ENCODE results near the gene MAFG. TPM values are rescaled to one million over a fixed set of nuclear protein-coding genes. Genes with fewer than 3 reads are reported as not detected.

The MAFG gene
- total RNA-seq, 4 donors from 2014 or later, result 37.1 to 65.5 (median 51.9) TPM

- intact Hi-C loops (cut with DNase I; ENCODE audit: low total_unique reads) (loop anchor here (5.0 kb wide), 1 partner anchor 69 kb away; the partner anchor contains the start of gene ARHGDIA), in situ Hi-C loops (cut with MboI; ENCODE audit: low sequenced_read_pairs in 4 of 4) (no loop called here)
- peak overlapping the region; percentile 90 to 98 (median 94) for H3K27ac ChIP-seq
- H3K27me3 ChIP-seq, result no peaks in the 10 kb centered on the region
- no peak for TF ChIP-seq POLR2A (IDR thresholded peaks at IDR 0.05)
- TF ChIP-seq CTCF (IDR thresholded peaks at IDR 0.05 in 4 of 5, conservative IDR thresholded peaks at IDR 0.05 in 1 of 5), result peak in 2 of 5 experiments; percentile 3 to 14
- peaks cover 31 to 47% of the 10 kb centered on the region in 2 donors for H3K4me1 ChIP-seq
- H3K9me3 ChIP-seq, result no peaks in the 10 kb centered on the region
- ATAC-seq (peak; percentile 17 to 22), DNase-seq (no peak)
- H3K4me3 ChIP-seq, result peak overlapping the region; percentile 44 to 56 (median 48)
- H3K36me3 ChIP-seq, result no peaks in the 10 kb centered on the region
Observed at GRCh38 chr17:81940538-81941483, 13.3 kb upstream of the MAFG start.

- Histone ChIP-seq H3K27ac (peak overlapping the region; percentile 90 to 98 (median 94)), H3K9me3 (no peaks in the 10 kb centered on the region), H3K36me3 (no peaks in the 10 kb centered on the region), H3K27me3 (no peaks in the 10 kb centered on the region), H3K4me3 (peak overlapping the region; percentile 44 to 56 (median 48)), H3K4me1 (peaks cover 31 to 47% of the 10 kb centered on the region in 2 donors)
- peak; percentile 4 to 6 for ATAC-seq
- in situ Hi-C loops (cut with MboI; ENCODE audit: low sequenced_read_pairs in 4 of 4), result no loop called here
- no peak for TF ChIP-seq CTCF (IDR thresholded peaks at IDR 0.05 in 4 of 5, conservative IDR thresholded peaks at IDR 0.05 in 1 of 5)
- no peak for TF ChIP-seq POLR2A (IDR thresholded peaks at IDR 0.05)
- intact Hi-C loops (cut with DNase I; ENCODE audit: low total_unique reads), result loop anchor here (5.0 kb wide), 2 partner anchors 68 to 357 kb away; partner anchors contain the start of gene ARHGDIA
- DNase-seq, result peak in 1 of 2 donors; percentile 50
Observed at GRCh38 chr17:81939881-81940385, 12.4 kb upstream of the MAFG start.

GRCh38 chr17:81939218-81939617 lies 11.7 kb upstream of the MAFG start:
- H3K27ac ChIP-seq, result peak overlapping the region; percentile 90 to 98 (median 94)
- intact Hi-C loops (cut with DNase I; ENCODE audit: low total_unique reads), result loop anchor here (5.0 kb wide), 1 partner anchor 358 kb away; no protein-coding TSS in a partner anchor
- peaks cover 31 to 47% of the 10 kb centered on the region in 2 donors for H3K4me1 ChIP-seq
- peak overlapping the region in 3 of 4 donors; percentile 44 to 56 (median 48) for H3K4me3 ChIP-seq
- TF ChIP-seq CTCF (IDR thresholded peaks at IDR 0.05 in 4 of 5, conservative IDR thresholded peaks at IDR 0.05 in 1 of 5) (no peak), POLR2A (IDR thresholded peaks at IDR 0.05) (no peak)
- ATAC-seq (no peak), DNase-seq (no peak)
- no peaks in the 10 kb centered on the region for H3K36me3 ChIP-seq
- H3K27me3 ChIP-seq, result no peaks in the 10 kb centered on the region
- in situ Hi-C loops (cut with MboI; ENCODE audit: low sequenced_read_pairs in 4 of 4), result no loop called here
- no peaks in the 10 kb centered on the region for H3K9me3 ChIP-seq

GRCh38 chr17:81935709-81936084 lies 8.2 kb upstream of the MAFG start:
- ATAC-seq, result no peak
- no peaks in the 10 kb centered on the region for H3K36me3 ChIP-seq
- H3K4me1 ChIP-seq, result peaks cover 28 to 34% of the 10 kb centered on the region in 2 donors
- DNase-seq, result no peak
- H3K4me3 ChIP-seq, result no peak overlapping the region
- H3K27me3 ChIP-seq, result no peaks in the 10 kb centered on the region
- no peak overlapping the region for H3K27ac ChIP-seq
- TF ChIP-seq CTCF (IDR thresholded peaks at IDR 0.05 in 4 of 5, conservative IDR thresholded peaks at IDR 0.05 in 1 of 5) (no peak), POLR2A (IDR thresholded peaks at IDR 0.05) (no peak)
- no peaks in the 10 kb centered on the region for H3K9me3 ChIP-seq
- in situ Hi-C loops (cut with MboI; ENCODE audit: low sequenced_read_pairs in 4 of 4), result no loop called here
- intact Hi-C loops (cut with DNase I; ENCODE audit: low total_unique reads), result loop anchor here (5.0 kb wide), 1 partner anchor 362 kb away; no protein-coding TSS in a partner anchor

All from gastrocnemius medialis (tissue), 4 donors.